ENCODE measurements around the gene ANKRD22. TPM values are rescaled to one million over a fixed set of nuclear protein-coding genes. Genes with fewer than 3 reads are reported as not detected.

ANKRD22 gene
- polyA plus RNA-seq, 2 of the 4 experiments (the other 2 are of a cell fraction) = 0.53 to 0.59 TPM

DNA sequence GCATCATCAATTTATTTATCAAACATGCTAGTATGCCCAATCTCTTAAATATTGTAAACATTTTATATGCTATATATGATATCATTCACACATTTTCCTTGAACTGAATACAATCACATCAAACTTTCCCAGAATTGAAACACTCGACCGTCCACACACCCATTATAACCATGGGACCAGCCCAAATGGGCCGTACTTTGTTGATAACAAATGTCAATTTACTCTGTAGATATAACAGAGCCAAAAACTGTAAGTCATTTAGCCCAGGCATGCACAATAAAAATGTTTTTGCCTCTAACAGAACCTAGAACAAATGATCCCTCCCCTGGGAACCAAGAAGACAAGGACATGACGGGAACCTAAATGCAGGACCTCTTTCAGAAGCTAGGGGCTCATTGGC is 683 bp upstream of the ANKRD22 start (continued):
- TF ChIP-seq CBX8 (IDR thresholded peaks at IDR 0.05) = no peak
- no peak for TF ChIP-seq CBX2 (IDR thresholded peaks at IDR 0.05; ENCODE audit: borderline replicate concordance, low read depth)
- TF ChIP-seq, protein P1, sequence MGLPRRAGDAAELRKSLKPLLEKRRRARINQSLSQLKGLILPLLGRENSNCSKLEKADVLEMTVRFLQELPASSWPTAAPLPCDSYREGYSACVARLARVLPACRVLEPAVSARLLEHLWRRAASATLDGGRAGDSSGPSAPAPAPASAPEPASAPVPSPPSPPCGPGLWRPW (IDR thresholded peaks at IDR 0.05) = no peak
- TF ChIP-seq KDM5A (IDR thresholded peaks at IDR 0.05) = no peak
- no peak for TF ChIP-seq SMC3 (IDR thresholded peaks at IDR 0.05)
- TF ChIP-seq RFX5 (IDR thresholded peaks at IDR 0.05) = no peak
- no peak for TF ChIP-seq TFCP2L1 (CRISPR knock-in tag; IDR thresholded peaks at IDR 0.05)
- TF ChIP-seq HOXB13 (CRISPR knock-in tag; IDR thresholded peaks at IDR 0.05; ENCODE audit: low read depth) = no peak

DNA sequence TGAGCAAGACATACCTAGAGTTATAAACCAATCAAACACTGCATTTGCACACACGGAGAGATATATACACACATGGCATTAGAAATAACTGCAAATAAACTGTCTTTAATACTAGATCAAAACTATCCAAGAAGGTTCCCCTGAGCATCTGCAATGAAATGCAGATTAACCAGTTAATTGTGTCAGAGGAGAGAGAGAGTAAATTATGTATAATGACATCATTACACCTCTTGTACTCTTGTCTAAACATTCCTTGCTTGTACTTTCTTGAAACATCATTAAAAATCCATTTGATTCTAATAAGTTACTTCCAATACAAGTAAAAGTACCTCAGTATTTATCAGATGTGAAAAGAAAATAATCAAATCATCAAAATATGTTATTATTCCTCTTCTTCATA is 932 bp downstream of the ANKRD22 start:
- peaks cover 33% of the 10 kb centered on the region for H3K4me1 ChIP-seq

More for the DNA sequence above, 932 bp downstream of the ANKRD22 start:
- Histone ChIP-seq H3K4me2 (no peak overlapping the region; the same call in 2 of the 3 replicates), H3K27ac (no peak overlapping the region), H3K9me3 (no peaks in the 10 kb centered on the region), H3K4me3 (no peak overlapping the region)
- FAIRE-seq (peak; percentile 72), DNase-seq (ENCODE audit: low read depth in 1 of 2, low spot score in 1 of 2) (no peak), ATAC-seq (no peak)
- ChIA-PET CTCF (interaction anchor here (1.9 to 2.0 kb wide), 2 partner anchors 15 to 84 kb away, joined by 4 to 7 read pairs; no protein-coding TSS in a partner anchor), POLR2A (no interaction called here)
- WGBS (ENCODE audit: missing lambda C conversion rate) = 61% methylated on average over 1 of the region's 1 CpG
- TF ChIP-seq HOXA7 (CRISPR knock-in tag; IDR thresholded peaks at IDR 0.05) (no peak), POLR2AphosphoS2 (conservative IDR thresholded peaks at IDR 0.05; ENCODE audit: low read length) (no peak), REST (IDR thresholded peaks at IDR 0.05) (no peak), RNF2 (IDR thresholded peaks at IDR 0.05; ENCODE audit: borderline replicate concordance, low read depth) (no peak), MAFK (IDR thresholded peaks at IDR 0.05; ENCODE audit: partially characterized antibody) (no peak), NFE2L2 (conservative IDR thresholded peaks at IDR 0.05; ENCODE audit: low read length) (no peak), JUN (IDR thresholded peaks at IDR 0.05) (no peak), CTCF (IDR thresholded peaks at IDR 0.05) (no peak), KDM1A (IDR thresholded peaks at IDR 0.05; ENCODE audit: low read depth) (no peak), CHD4 (IDR thresholded peaks at IDR 0.05; ENCODE audit: borderline replicate concordance) (no peak), NPAS2 (CRISPR knock-in tag; IDR thresholded peaks at IDR 0.05; ENCODE audit: borderline replicate concordance) (no peak), JUNB (IDR thresholded peaks at IDR 0.05) (no peak)
- TF ChIP-seq, protein P2, sequence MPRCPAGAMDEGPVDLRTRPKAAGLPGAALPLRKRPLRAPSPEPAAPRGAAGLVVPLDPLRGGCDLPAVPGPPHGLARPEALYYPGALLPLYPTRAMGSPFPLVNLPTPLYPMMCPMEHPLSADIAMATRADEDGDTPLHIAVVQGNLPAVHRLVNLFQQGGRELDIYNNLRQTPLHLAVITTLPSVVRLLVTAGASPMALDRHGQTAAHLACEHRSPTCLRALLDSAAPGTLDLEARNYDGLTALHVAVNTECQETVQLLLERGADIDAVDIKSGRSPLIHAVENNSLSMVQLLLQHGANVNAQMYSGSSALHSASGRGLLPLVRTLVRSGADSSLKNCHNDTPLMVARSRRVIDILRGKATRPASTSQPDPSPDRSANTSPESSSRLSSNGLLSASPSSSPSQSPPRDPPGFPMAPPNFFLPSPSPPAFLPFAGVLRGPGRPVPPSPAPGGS (IDR thresholded peaks at IDR 0.05) = no peak
- TF ChIP-seq, protein P3, sequence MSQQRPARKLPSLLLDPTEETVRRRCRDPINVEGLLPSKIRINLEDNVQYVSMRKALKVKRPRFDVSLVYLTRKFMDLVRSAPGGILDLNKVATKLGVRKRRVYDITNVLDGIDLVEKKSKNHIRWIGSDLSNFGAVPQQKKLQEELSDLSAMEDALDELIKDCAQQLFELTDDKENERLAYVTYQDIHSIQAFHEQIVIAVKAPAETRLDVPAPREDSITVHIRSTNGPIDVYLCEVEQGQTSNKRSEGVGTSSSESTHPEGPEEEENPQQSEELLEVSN (IDR thresholded peaks at IDR 0.05; ENCODE audit: borderline replicate concordance, low read depth) = no peak

Data from A549 (cell line).